ENCODE data around the gene PRKCH. TPM values are rescaled to one million over a fixed set of nuclear protein-coding genes. Genes with fewer than 3 reads are reported as not detected.
A peak's percentile ranks its signal among the peaks of the same experiment; 100 is the strongest.

PRKCH gene
- total RNA-seq, 2 experiments from 2014 or later = 318 to 343 TPM

DNA sequence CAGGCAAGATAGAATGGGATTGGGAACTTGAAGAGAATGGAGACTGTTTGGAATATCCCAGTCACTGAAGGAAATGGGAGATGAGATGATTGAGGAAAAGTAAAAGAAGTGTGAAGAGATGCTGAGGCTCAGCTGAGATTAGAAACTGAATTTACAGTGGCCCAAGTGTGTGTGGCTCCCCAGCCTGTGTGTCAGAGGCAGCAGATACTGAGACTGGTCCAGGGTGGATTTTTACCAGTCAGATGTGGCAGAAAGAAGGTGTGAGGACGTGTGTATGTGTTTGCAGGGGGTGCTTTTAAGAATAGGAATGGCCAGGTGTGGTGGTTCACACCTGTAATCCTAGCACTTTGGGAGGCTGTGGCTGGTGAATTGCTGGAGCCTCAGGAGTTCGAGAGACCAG, 42.9 kb downstream of the PRKCH start:
- Mint-ChIP-seq H3K4me3 (no peak overlapping the region), H3K36me3 (ENCODE audit: low read depth) (peaks cover 42% of the 10 kb centered on the region), H3K9me3 (ENCODE audit: insufficient read depth) (no peaks in the 10 kb centered on the region), H3K27ac (no peak overlapping the region), H3K4me1 (ENCODE audit: low read depth) (peaks cover 22% of the 10 kb centered on the region), H3K27me3 (ENCODE audit: low read depth) (no peaks in the 10 kb centered on the region)
- ATAC-seq = no peak
- no peak for DNase-seq
- POLR2A ChIA-PET = no interaction called here
- CTCF ChIA-PET = no interaction called here

DNA sequence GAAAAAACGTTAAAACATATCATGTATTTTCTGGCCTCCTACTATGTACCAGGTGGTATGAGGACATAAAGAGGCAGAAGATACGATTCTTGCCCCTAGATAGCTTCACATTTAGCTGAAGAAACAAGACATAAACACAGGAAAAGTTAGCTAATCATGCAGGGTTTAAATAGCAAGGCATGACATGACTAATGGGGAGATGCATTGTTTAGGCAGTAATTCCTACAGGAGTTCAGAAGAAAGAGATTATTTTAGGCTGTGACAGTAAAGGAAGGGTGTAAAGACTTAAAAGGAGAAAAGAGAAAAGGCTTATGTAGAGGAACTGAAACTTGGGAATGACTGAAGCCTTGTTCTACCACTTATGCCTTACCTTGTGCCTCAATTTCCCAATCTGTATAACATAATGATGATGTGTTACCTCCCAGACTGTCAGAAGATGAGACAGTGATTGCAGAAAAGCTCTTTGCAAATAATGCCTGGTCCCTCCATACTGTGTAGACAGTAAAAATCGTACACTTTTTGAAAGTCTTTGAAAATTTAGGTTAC, 44.4 kb downstream of the PRKCH start:
- Mint-ChIP-seq H3K9me3 (ENCODE audit: insufficient read depth) (no peaks in the 10 kb centered on the region), H3K4me1 (ENCODE audit: low read depth) (peaks cover 16% of the 10 kb centered on the region), H3K36me3 (ENCODE audit: low read depth) (peaks cover 43% of the 10 kb centered on the region), H3K27ac (no peak overlapping the region), H3K4me3 (no peak overlapping the region), H3K27me3 (ENCODE audit: low read depth) (no peaks in the 10 kb centered on the region)
- ATAC-seq (no peak), DNase-seq (no peak)
- ChIA-PET CTCF (interaction anchor here (0.7 to 1.5 kb wide), 3 partner anchors 11 to 23 kb away, joined by 3 to 5 read pairs (median 4); no protein-coding TSS in a partner anchor), POLR2A (interaction anchor here (1.2 kb wide), 2 partner anchors 22 to 32 kb away, joined by 3 read pairs; no protein-coding TSS in a partner anchor)

DNA sequence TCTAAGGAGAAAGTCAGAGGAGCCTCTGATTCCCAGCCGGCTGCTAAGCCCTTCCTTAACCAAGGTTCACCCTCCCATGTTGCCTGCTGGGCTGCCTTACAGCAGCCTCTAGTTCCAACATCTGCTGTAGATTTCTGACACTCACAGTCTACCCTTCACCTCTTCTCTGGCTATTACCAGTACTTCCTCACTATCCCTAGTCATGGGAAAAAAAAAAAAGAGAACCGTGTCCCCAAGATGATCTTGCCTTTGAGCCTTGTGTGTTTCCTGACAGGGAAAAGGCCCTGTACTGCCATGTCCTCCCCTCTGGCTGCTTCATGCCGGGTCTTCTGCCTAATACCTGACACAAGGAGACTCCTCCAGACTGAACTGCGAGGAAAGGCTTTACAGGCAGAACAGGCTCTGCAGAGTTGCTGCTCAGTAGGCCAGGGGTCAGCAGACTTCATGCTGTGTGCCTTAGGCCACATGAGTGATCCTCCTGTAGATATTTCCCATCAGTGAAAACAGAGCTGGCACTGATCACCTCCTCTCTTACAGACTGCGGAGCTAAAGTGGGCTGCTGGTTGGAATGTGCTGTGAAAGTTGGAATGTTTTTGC, 46.8 kb downstream of the PRKCH start:
- H3K9me3 Mint-ChIP-seq (ENCODE audit: insufficient read depth) = peaks cover 5% of the 10 kb centered on the region
- H3K36me3 Mint-ChIP-seq (ENCODE audit: low read depth) = peaks cover 58% of the 10 kb centered on the region
- peak overlapping the region; percentile 37 for H3K4me3 Mint-ChIP-seq
- DNase-seq (no peak), ATAC-seq (no peak)
- no peaks in the 10 kb centered on the region for H3K27me3 Mint-ChIP-seq (ENCODE audit: low read depth)
- peaks cover 32% of the 10 kb centered on the region for H3K4me1 Mint-ChIP-seq (ENCODE audit: low read depth)
- ChIA-PET CTCF (interaction anchor here (0.6 to 2.1 kb wide), 8 partner anchors 9 to 108 kb away, joined by 3 to 7 read pairs (median 4); no protein-coding TSS in a partner anchor), POLR2A (interaction anchor here (1.1 to 1.5 kb wide), 2 partner anchors 14 to 50 kb away, joined by 3 to 4 read pairs; no protein-coding TSS in a partner anchor)
- H3K27ac Mint-ChIP-seq = peak overlapping the region; percentile 71

DNA sequence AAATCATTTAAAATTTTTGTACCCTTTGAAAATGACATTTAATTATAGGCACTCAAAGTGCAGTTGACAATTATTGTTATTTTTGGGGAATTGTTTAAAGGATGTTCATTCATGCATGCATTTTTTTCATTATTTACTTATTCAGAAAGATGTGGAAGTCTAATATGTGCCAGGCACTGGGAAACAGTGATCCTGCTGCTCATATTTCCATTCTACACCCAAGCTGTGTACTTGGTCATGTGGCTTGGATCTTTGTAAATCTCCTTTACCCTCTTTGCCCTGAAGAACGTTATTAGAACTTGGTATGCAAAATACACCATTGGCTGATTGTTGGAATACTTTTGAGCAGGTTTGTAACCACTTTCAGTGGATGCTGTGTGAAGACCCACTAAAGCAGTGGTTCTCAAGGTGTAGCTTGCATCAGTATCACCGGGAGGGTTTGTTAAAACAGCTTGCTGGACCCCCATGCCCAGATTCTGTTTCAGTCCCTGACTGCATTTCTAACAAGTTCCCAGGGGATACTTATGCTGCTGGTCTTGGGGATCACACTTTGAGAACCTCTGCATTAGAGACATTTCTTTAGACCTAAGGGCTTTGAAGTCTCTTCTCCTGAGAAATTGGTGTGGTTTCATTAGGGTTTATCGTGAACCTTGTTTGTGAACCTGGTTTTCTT, 47.5 kb downstream of the PRKCH start:
- DNase-seq (peak; percentile 19), ATAC-seq (no peak)
- H3K4me3 Mint-ChIP-seq = peak overlapping the region; percentile 38
- H3K27ac Mint-ChIP-seq = peak overlapping the region; percentile 62
- CTCF ChIA-PET = interaction anchor here (0.6 to 2.1 kb wide), 9 partner anchors 8 to 517 kb away, joined by 3 to 7 read pairs (median 4); no protein-coding TSS in a partner anchor
- H3K4me1 Mint-ChIP-seq (ENCODE audit: low read depth) = peaks cover 35% of the 10 kb centered on the region
- H3K36me3 Mint-ChIP-seq (ENCODE audit: low read depth) = peaks cover 65% of the 10 kb centered on the region
- no peaks in the 10 kb centered on the region for H3K27me3 Mint-ChIP-seq (ENCODE audit: low read depth)
- POLR2A ChIA-PET = interaction anchor here (1.1 to 1.5 kb wide), 2 partner anchors 14 to 50 kb away, joined by 3 to 4 read pairs; no protein-coding TSS in a partner anchor
- peaks cover 6% of the 10 kb centered on the region for H3K9me3 Mint-ChIP-seq (ENCODE audit: insufficient read depth)

DNA sequence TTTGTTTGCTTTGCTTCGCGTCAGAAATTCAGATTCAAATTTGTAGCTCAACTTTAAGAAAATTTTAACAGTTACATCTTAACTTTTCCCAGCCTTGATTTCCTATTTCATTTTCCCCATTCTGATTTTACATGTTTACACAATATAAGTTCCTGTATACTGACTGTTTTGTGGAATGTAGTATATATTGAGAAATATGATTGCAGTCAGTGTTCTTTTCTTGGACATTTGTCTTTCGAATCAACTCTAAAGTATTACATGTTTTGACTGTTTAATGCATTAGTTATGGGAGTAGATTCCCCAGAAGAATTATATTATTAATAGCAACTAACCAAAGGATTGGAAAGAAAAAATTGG, 48.1 kb downstream of the PRKCH start:
- peak overlapping the region; percentile 62 for H3K27ac Mint-ChIP-seq
- no peak for DNase-seq
- H3K4me3 Mint-ChIP-seq = peak overlapping the region; percentile 38
- H3K36me3 Mint-ChIP-seq (ENCODE audit: low read depth) = peaks cover 70% of the 10 kb centered on the region
- ChIA-PET CTCF (interaction anchor here (0.7 to 2.1 kb wide), 7 partner anchors 12 to 517 kb away, joined by 3 to 7 read pairs (median 4); no protein-coding TSS in a partner anchor), POLR2A (interaction anchor here (1.1 kb wide), 1 partner anchor 13 kb away, joined by 3 read pairs; no protein-coding TSS in a partner anchor)
- no peaks in the 10 kb centered on the region for H3K27me3 Mint-ChIP-seq (ENCODE audit: low read depth)
- H3K4me1 Mint-ChIP-seq (ENCODE audit: low read depth) = peaks cover 35% of the 10 kb centered on the region
- no peak for ATAC-seq
- peaks cover 7% of the 10 kb centered on the region for H3K9me3 Mint-ChIP-seq (ENCODE audit: insufficient read depth)

DNA sequence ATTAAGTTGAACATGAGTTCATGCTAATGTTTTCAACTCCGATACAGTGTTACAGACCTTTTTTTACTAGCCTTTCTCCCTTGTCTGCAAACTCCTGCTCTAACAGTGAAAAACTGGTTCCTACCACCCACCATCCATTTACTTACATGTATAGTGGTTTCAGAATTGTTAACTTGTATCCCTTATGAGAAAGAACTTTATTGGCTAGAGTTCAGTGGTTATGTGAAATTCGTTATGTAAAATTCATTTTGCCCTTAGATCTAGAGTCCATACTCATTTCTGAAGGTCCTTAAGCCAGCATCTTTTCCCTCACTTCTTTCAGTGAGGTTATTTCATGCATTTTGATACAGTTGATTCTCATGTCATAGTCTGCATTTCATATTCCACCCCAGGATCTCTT, 51.0 kb downstream of the PRKCH start:
- DNase-seq = no peak
- H3K9me3 Mint-ChIP-seq (ENCODE audit: insufficient read depth) = peaks cover 19% of the 10 kb centered on the region

DNA sequence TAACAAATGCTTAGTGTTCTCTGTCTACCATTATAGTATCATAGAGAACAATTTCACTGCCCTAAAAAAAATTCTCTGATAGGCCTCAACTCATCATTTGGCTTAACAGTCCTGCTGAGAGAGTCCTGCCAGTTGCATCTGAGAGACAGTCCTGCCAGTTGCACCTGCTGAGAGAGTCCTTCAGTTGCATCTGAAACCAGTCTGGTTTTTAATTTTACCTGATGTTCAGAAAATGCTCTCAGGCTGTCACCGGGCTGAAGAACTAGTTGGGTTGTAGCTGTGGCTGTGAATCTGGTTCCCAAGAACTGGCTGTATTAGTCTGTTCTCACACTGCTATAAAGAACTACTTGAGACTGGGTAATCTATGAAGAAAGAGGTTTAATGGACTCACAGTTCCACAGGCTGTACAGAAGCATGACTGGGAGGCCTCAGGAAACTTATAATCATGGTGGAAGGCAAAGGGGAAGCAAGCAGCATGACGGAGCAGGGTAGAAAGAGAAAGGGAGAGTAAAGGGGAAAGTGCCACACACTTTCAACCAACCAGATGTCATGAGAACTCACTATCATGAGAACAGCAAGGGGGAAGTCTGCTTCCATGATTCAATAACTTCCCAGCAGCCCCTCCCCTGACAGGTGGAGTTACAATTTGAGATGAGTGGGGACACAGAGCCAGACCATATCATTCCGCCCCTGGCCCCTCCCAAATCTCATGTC, 51.6 kb downstream of the PRKCH start:
- H3K4me1 Mint-ChIP-seq (ENCODE audit: low read depth) = peaks cover 45% of the 10 kb centered on the region
- CTCF ChIA-PET = no interaction called here
- H3K27me3 Mint-ChIP-seq (ENCODE audit: low read depth) = no peaks in the 10 kb centered on the region
- H3K4me3 Mint-ChIP-seq = no peak overlapping the region
- no peak for DNase-seq
- ATAC-seq = no peak
- H3K27ac Mint-ChIP-seq = peak overlapping the region; percentile 28
- POLR2A ChIA-PET = no interaction called here
- H3K9me3 Mint-ChIP-seq (ENCODE audit: insufficient read depth) = peaks cover 19% of the 10 kb centered on the region
- H3K36me3 Mint-ChIP-seq (ENCODE audit: low read depth) = peaks cover 93% of the 10 kb centered on the region

More for the DNA sequence above, 51.0 kb downstream of the PRKCH start:
- Mint-ChIP-seq H3K36me3 (ENCODE audit: low read depth) (peaks cover 91% of the 10 kb centered on the region), H3K27me3 (ENCODE audit: low read depth) (no peaks in the 10 kb centered on the region), H3K27ac (peak overlapping the region; percentile 56), H3K4me1 (ENCODE audit: low read depth) (peaks cover 45% of the 10 kb centered on the region), H3K4me3 (no peak overlapping the region)
- ChIA-PET CTCF (no interaction called here), POLR2A (no interaction called here)
- no peak for ATAC-seq

DNA sequence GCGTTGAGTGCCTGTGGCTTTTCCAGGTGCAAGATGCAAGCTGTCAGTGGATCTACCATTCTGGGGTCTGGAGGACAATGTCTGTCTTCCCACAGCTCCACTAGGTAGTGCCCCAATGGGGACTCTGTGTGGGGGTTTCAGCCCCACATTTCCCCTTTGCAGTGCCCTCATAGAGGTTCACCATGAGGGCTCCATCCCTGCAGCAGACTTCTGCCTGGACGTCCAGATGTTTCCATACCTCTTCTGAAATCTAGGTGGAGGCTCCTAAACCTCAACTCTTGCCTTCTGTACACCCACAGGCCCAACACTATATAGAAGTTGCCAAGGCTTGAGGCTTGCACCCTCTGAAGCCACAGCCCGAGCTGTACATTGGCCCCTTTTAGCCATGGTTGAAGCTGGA, 52.9 kb downstream of the PRKCH start:
- H3K9me3 Mint-ChIP-seq (ENCODE audit: insufficient read depth) = peaks cover 19% of the 10 kb centered on the region
- POLR2A ChIA-PET = no interaction called here
- peak overlapping the region; percentile 50 for H3K27ac Mint-ChIP-seq
- ATAC-seq (no peak), DNase-seq (no peak)
- peaks cover 45% of the 10 kb centered on the region for H3K4me1 Mint-ChIP-seq (ENCODE audit: low read depth)
- H3K27me3 Mint-ChIP-seq (ENCODE audit: low read depth) = no peaks in the 10 kb centered on the region
- no peak overlapping the region for H3K4me3 Mint-ChIP-seq
- H3K36me3 Mint-ChIP-seq (ENCODE audit: low read depth) = peaks cover 94% of the 10 kb centered on the region
- CTCF ChIA-PET = no interaction called here

DNA sequence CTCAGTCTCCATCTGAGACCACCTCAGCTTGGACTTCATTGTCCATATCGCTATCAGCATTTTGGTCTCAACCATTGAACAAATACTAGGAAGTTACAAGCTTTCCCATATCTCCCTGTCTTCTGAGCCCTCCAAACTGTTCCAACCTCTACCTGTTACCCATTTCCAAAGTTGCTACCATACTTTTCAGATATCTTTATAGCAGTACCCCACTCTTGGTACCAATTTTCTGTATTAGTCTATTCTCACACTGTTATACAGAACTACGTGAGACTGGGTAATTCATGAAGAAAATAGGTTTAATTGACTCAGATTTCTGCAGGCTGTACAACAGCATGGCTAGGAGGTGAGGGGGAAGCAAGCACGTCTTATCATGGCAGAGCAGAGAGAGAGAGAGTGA, 53.8 kb downstream of the PRKCH start:
- DNase-seq (no peak), ATAC-seq (no peak)
- Mint-ChIP-seq H3K27ac (peak overlapping the region; percentile 51), H3K27me3 (ENCODE audit: low read depth) (no peaks in the 10 kb centered on the region), H3K4me3 (no peak overlapping the region), H3K36me3 (ENCODE audit: low read depth) (peaks cover 97% of the 10 kb centered on the region), H3K4me1 (ENCODE audit: low read depth) (peaks cover 43% of the 10 kb centered on the region), H3K9me3 (ENCODE audit: insufficient read depth) (peaks cover 19% of the 10 kb centered on the region)
- POLR2A ChIA-PET = no interaction called here
- CTCF ChIA-PET = interaction anchor here (1.6 kb wide), 1 partner anchor 79 kb away, joined by 4 read pairs; no protein-coding TSS in a partner anchor

DNA sequence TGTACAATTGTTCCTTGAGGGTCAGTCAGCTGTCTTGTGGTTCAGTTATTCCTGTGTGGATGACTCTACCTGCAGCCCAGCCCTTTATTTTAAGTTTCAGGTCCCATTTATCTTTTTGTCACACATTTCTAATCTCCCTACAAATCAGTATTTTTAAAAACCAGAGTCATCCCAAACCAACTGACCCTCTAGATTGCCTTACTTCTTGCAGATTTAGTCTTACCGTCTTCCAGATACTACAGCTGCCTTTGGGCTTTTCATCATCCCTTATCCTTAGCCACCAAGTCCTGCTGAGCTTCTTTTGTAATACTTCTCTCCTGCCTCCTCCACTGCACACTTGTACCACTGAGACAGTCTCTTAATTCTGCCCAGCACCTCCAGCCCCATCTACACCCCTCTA, 54.9 kb downstream of the PRKCH start:
- no peak for ATAC-seq
- ChIA-PET CTCF (interaction anchor here (0.9 to 1.6 kb wide), 6 partner anchors 8 to 461 kb away, joined by 3 to 6 read pairs (median 3); no protein-coding TSS in a partner anchor), POLR2A (interaction anchor here (0.6 to 1.7 kb wide), 3 partner anchors 15 to 53 kb away, joined by 3 to 6 read pairs (median 3); no protein-coding TSS in a partner anchor)
- DNase-seq = no peak
- H3K4me1 Mint-ChIP-seq (ENCODE audit: low read depth) = peaks cover 33% of the 10 kb centered on the region
- H3K27ac Mint-ChIP-seq = peak overlapping the region; percentile 65
- H3K36me3 Mint-ChIP-seq (ENCODE audit: low read depth) = peaks cover 98% of the 10 kb centered on the region
- H3K27me3 Mint-ChIP-seq (ENCODE audit: low read depth) = no peaks in the 10 kb centered on the region
- peaks cover 19% of the 10 kb centered on the region for H3K9me3 Mint-ChIP-seq (ENCODE audit: insufficient read depth)
- H3K4me3 Mint-ChIP-seq = no peak overlapping the region

DNA sequence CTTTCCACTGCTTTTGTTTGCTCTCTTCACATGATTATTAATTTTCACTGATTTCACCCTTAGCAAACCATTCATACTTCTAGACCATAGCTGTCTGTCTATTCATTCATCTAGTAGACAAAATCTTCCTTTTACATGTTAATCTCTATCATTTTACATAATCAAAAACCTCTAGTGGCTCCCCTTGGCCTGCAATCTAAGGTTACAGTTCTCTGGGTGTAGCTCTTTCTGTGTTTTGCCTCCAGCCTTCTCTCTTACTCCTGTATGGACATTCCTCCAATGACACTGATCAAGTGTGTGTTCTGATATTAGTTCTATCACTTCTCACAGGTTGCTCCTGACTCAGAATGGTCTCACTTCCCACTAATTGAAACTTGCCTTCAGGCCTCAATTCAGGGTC, 56.4 kb downstream of the PRKCH start:
- peaks cover 97% of the 10 kb centered on the region for H3K36me3 Mint-ChIP-seq (ENCODE audit: low read depth)
- DNase-seq (no peak), ATAC-seq (no peak)
- H3K27me3 Mint-ChIP-seq (ENCODE audit: low read depth) = no peaks in the 10 kb centered on the region
- H3K4me1 Mint-ChIP-seq (ENCODE audit: low read depth) = peaks cover 18% of the 10 kb centered on the region
- H3K27ac Mint-ChIP-seq = peak overlapping the region; percentile 56
- H3K9me3 Mint-ChIP-seq (ENCODE audit: insufficient read depth) = peaks cover 18% of the 10 kb centered on the region
- ChIA-PET CTCF (interaction anchor here (0.8 to 2.3 kb wide), 4 partner anchors 9 to 460 kb away, joined by 3 to 7 read pairs (median 4); no protein-coding TSS in a partner anchor), POLR2A (interaction anchor here (1.0 to 1.7 kb wide), 3 partner anchors 17 to 55 kb away, joined by 5 to 6 read pairs (median 5); no protein-coding TSS in a partner anchor)
- H3K4me3 Mint-ChIP-seq = peak overlapping the region; percentile 16
